Epithelial cell of proximal tubule (primary cell): ENCODE results near the gene CALD1. TPM values are rescaled to one million over a fixed set of nuclear protein-coding genes. Genes with fewer than 3 reads are reported as not detected.

Source experiments
- DNase-seq: peaks from one replicate; pipeline ENCODE4 v3.0.0-alpha.2; 2011; ENCODE audit warnings: low read depth
- H3K4me3 ChIP-seq: 2 replicates; pipeline ENCODE4 v1.5.1; 2011; ENCODE audit warnings: low read depth, mild to moderate bottlenecking, low read length
- CTCF ChIP-seq: conservative IDR thresholded peaks from 2 replicates; pipeline ENCODE4 v1.5.1; 2012; ENCODE audit warnings: low read depth, mild to moderate bottlenecking, low read length
- total RNA-seq: library from RNA; depleted of rRNA; stranded (reverse); fragments of >200 nt; gene quantifications from 2 replicates; pipeline ENCODE4 v1.2.3, GENCODE V29; 2015

CALD1 gene
- total RNA-seq, 1 donor from 2014 or later = 140 TPM

- no peak for DNase-seq
- TF ChIP-seq CTCF = no peak
- no peak overlapping the region for H3K4me3 ChIP-seq
Measured at GRCh38 chr7:134829380-134829986, 50.0 kb downstream of the CALD1 start.

DNA sequence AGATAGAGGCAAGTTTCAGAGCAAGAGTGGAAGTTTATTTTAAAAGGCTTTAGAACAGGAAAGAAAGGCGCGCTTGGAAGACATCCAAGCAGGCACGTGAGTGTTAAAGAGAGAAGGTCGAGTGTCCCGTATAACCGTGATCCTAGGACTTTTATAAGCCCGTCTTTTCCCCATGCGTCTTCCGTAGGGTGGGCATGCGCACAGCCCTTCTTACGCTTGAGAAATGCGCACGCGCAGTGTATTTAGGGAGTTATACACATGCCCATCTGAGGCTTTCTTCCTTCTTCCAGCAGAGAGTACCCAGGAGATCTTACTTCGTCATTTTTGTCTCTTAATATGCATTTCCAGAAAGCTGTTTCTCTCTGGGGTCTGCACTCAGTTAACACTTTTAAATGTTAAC, 52.4 kb downstream of the CALD1 start:
- no peak for DNase-seq
- H3K4me3 ChIP-seq = no peak overlapping the region
- no peak for TF ChIP-seq CTCF

DNA sequence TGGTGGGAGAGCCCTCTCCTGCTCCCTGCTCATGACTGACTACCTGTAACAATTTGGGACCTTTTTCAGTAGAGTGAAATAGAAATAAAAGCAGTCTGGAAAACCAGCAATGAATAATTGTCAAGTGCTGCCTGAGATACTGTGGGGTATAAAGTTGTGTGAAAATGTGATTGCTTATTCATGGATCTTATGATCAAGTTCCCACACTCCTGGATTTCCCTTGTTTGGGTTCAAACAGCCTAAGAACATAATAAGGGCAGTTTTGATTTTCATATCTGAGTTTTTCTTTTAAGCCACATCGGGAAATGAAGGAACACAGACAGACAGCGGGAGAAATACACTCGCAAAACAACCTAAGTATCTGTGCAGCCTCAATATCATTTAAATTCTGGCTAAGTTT, 52.9 kb downstream of the CALD1 start:
- no peak for DNase-seq
- no peak for TF ChIP-seq CTCF
- H3K4me3 ChIP-seq = no peak overlapping the region

- peak; percentile 12 for DNase-seq
Measured at GRCh38 chr7:134834689-134835462, 55.4 kb downstream of the CALD1 start.

GRCh38 chr7:134835463-134835823, 56.0 kb downstream of the CALD1 start:
- TF ChIP-seq CTCF = no peak
- H3K4me3 ChIP-seq = no peak overlapping the region
- DNase-seq = no peak

More at GRCh38 chr7:134834689-134835462, 55.4 kb downstream of the CALD1 start:
- TF ChIP-seq CTCF = no peak
- no peak overlapping the region for H3K4me3 ChIP-seq

- no peak for TF ChIP-seq CTCF
- no peak overlapping the region for H3K4me3 ChIP-seq
- DNase-seq = no peak
Measured at GRCh38 chr7:134836447-134836846, 57.0 kb downstream of the CALD1 start.

DNA sequence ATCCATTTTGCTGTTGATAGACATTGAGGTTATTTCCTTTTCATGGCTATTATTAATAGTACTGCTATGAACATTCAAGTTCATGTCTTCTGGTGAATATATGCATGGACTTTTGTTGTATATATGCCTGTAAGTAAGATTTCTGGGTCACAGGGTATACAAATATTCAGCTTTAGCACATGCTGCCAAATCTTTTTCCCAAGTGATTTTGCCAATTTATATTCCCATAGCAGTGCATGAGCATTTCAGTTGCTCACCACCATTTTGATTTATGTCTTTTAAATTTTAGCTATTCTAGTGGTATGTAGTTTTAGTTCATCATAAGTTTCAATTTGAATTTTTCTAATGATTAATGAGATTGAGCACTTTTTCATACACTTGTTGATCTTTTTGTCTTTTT, 59.9 kb downstream of the CALD1 start:
- no peak for DNase-seq
- H3K4me3 ChIP-seq = no peak overlapping the region
- TF ChIP-seq CTCF = no peak
